ENCODE data around the gene NEK7.

NEK7 gene

DNA sequence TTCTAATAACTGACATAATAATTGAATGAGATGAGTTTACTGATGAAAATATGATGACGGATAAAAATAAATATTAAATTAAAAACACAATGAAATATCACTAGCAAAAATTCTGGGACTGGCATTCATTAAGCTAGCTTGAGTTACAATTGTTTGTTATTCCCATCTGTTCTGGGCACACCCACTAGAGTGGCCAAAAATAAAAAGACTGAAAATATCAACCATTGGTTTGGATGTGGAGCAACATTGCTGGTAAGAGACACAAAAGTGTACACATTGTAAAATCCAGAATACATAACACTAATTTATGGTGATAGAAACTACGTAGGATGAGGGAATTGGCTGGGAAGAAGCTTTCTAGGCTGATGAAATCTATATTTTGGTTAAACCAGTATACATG is 9.6 kb upstream of the NEK7 start:
- DNase-seq: no peak

DNA sequence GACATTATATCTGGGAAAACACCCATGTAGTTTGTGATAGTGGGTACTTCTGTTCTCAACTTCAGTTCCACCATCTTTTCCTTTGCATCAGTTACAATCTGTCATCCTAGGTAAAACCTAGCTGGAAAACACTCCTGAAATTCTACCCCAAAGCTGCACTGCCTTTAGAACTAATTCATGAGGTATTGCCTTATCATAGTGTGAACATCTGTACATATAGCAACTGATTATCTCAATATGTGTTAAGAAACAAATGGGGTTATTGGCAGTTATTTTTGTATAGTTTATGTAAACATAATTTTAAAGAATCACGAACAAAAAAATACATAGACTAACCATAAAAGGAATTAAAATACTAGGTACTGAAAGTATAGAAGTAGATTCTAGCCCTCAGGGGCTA is 6.4 kb upstream of the NEK7 start:
- no peak for DNase-seq

DNA sequence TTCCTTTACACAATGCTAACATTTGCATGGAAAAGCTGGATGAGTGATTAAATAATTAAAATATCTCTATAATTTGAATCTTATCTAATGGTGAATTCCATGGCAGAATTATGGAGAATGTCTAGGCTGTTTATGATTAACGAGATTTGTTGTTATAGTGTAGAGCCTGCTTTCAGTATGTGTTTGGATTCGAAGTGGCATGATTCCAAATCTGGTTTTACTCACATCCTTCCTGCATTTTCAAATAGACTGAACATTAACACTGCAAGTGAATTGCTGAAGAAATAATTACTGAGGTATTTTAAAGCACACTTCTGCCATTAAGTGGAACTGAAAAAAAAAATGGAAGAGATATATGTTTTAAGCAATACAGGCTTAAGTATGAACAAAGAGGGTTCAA is 5.1 kb upstream of the NEK7 start:
- peak; percentile 66 for DNase-seq

DNA sequence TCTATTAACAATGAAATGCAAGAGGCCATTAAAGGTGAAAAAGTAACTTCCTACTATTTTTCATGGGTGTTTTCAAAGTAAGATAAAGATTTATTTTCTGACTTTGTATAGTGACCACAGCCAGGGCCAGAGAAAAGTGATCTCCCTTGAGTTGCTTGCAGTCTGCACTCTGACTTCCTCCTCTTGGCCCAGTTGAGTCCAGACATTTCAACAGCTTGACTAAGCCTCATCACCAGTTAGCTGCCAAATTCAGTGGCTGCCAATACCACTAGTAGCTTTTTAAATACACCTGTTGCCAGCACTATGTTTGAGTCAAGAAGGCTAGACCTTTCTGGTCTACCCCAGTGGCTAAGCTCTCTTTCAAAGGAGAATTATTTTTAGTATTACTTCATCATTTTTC is 3.7 kb upstream of the NEK7 start:
- DNase-seq: peak; percentile 87

DNA sequence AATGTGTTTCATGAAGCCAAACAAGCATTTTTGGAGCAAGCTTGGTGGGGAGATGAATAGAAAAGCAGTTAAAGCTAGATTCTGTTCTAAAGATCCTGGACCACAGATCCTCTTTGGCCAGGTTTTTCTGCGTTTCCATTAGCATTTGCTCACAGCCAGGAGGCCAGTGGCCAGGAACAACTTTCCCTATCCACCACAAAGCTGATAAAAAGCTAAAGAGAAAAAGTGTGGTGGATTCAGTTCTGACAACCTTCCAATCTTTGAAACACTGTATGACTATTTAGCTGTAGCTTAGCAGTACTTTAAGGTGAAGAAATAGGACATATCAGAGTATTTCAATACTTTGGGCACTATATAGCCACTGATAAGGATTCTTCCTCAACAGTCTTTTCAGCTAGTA is 3.0 kb upstream of the NEK7 start:
- no peak for DNase-seq

DNA sequence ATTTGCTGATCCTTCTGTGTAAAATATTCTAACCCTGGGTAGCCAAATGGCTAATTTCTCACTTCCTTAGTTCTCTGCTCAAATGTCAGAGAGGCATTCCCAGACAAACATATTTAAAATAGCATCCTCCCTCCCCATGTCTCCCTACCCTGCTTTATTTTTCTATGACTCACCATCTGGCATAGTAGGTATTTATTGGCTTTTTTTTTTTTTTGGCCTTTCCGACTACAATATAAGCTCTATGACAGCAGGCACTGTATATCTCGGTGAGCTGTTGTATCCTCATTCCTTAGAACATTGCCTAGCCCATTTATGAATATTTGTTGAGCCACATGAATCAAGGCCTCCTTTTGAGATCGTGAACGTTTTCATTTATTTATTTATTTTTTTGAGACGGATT is 1.5 kb upstream of the NEK7 start:
- no peak for DNase-seq

DNA sequence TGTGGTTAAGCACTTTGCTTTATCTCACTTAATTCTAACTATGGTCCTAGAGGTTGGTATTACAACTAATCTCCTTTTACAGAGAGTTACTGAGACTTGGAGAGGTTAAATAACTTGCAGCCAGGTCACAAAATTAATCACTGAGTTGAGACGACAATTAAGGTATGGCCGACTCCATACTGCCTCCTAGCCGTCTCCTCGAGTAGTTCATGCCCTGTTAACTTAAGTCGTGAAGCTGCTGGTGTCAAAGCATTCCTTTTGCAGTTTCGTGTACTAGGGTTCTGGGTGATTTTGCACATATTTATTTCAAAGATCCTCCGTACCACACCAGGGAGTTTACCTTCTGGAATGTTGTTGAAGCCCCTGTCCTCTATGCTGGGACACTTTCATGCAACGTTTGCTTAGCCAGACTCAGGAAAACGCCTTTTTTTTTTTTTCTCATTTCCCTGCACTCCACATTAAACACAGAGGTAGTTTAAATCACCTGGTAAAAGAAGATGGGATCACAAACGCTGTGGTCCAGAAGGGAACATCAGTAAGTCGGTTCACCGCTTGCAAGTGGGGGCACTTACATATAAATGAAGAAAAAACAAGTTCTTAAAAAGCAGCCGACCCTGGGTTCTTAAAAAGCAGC is 570 bp upstream of the NEK7 start:
- DNase-seq: peak; percentile 40

DNA sequence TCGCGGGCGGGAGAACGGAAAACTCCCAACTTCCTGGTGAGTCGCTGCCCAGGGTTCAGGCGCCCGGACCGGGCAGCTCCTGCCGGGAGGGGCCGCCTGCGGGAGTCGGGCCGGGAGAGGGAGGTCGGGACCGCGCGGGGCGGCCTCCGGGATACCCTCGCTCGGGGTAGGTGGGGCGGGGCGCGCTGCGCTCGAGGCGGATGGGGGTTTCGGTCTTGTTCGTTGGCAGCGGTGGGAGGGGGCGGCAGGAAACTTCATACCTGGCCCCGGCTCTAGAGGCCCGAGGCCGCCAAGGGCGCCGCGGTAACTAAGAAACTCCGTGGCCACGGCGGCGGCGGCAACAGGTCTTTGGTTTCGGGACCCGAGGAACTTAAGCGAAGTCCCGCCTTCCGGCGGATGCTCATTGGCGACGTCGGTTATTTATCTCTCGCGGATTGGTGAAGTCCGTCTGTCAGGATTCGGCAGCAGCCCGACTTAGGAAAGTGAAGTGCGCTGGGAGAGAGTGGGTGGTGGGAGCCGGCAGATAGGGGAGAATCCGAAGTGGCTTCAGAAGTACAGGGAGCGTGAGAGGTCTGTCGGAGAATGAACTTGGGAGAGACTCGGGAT is 546 bp downstream of the NEK7 start:
- peak; percentile 91 for DNase-seq

DNA sequence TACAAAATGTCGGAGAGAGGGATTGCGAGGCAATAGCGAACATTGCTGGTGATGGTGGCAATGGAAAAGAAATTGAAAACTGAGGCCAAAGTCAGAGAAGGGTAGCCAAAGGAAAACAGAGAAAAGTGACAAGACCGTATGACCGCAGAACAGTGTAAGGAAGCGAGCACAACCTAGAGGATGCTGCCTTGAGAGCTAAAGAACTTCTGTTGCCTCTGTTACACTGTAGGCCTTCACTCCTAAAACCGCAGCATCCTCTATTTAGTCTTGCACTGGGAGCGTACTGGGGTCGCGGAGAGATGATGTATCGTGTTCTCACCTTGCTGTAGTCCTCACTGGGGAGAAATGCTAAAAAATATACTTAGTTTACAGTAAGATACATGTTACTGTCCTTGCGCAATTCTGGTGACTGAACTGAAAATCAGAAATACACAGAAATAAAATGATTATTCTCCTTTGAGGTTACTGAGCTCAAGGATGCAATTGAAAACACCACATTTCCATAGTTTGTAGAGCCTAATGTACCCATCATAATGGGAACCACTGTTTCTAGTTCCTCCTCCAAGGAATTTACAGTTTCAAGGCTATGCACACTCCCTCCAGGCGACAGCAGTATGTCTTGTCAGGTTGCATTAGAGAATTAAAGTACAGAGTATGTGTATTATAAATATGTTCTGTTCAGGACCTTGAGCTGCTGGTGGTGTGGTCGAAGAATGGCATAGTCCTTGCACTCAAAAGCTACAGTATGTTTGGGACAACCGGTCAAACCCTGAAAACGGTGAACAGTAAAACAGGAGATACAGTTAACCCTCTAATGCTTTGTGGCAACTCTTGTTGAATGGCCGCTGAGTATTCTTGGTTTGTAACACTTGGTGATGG is 1.3 kb downstream of the NEK7 start:
- DNase-seq: no peak

DNA sequence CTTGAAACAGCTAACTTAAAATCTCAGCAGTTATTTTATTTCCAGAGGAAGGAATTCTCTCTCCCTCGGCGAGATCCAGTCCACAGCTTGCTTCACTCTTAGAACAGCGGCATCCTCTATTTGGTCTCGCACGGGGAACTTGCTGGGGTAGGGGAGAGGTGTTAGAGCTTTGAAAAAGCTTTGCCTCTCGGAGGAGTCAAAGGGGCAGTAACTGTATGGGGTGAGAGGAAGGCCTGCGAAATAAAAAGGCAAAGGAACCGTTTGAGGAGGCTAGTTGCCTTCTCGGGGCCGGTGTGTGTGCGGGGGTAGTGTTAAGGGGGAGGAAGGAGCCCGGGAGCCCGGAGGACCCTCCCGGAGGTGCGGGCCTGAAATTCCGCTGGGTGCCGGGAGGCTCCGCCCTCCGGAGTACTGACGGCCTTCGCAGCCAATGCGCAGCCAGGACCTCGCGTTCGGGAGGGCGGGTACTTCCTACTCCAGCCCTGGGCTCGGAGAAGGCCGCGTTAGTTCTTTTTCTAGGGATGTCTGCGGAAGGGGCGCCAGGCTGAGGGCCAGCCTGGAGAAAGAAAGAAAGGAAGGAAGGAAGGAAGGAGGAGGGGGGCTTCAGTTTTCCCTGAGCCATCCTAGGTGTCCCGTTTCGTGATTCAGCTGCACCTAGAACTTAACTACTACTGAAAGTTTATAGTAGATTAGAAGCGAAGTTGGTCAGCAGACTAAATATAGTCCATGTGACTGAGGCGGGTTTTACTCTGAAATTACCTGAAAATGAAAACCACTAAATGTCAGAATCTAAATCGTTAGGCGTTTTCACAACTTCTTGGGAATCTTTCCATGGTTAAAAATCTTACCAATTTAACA is 2.2 kb downstream of the NEK7 start:
- DNase-seq: peak; percentile 93

DNA sequence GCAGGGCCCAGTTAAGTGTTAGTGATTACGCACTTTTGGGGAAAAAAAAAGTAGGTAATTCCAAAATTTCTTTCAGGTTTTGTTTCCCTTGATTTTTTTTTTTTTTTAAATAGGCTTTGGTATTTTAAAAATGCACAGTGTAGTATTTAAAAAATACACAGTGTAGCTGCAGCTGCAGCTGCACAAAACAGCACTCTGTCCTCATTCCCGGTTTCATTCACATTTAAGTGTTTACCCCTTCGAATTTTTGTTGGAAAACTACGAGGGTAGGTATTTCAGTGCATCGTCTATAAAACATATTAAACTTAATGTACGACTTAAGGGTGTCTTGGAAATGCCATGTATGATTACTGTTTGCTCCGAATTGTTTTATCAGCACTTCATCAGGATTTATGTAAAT is 3.4 kb downstream of the NEK7 start:
- DNase-seq: no peak

DNA sequence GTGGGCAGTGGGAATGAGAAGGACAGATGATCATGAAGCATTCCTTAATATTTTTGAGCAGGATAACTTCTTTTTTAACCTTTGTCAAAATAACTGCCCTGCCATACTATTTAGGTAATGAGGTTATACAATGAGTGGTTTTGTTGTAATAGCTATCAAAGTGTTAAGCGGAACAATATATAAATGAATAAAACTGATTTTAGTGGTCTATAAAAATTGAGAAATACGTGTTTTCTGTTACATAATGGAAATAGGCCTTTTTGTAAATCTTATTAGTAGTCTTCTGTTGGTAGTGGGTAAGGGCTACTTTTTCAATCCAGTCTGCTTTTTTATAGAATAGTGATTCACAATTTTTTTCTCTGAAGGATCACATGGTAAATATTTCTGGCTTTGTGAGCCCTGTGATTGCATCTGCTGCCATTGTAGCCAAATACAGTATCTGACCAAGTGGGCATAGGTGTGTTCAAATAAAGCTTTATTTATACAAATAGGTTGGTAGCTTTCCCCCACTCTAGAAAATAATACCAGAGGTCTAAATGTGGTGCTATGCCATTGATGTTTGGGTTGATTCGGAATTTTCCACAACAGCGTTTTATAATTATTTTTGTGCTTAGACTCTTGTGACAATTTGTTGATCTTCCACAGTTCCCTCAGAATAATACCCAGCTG is 4.3 kb downstream of the NEK7 start:
- no peak for DNase-seq

DNA sequence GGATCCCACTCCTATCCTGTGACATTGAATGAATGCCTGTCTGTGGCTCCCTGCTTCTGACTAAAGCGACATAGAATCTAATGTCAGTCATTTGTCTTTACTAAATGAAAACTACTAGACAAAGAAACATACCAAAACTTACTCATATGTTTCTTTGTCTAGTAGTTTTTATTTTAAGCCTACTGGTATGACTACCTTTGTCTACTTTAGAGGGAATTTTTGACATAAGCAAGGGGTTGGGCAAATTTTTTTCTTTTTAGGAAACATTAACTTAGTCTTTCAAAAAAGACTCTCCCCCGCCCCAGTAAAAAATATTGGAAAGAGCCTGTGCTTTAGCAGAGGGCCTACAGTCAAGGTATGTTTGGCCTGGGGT is 4.9 kb downstream of the NEK7 start:
- no peak for DNase-seq

DNA sequence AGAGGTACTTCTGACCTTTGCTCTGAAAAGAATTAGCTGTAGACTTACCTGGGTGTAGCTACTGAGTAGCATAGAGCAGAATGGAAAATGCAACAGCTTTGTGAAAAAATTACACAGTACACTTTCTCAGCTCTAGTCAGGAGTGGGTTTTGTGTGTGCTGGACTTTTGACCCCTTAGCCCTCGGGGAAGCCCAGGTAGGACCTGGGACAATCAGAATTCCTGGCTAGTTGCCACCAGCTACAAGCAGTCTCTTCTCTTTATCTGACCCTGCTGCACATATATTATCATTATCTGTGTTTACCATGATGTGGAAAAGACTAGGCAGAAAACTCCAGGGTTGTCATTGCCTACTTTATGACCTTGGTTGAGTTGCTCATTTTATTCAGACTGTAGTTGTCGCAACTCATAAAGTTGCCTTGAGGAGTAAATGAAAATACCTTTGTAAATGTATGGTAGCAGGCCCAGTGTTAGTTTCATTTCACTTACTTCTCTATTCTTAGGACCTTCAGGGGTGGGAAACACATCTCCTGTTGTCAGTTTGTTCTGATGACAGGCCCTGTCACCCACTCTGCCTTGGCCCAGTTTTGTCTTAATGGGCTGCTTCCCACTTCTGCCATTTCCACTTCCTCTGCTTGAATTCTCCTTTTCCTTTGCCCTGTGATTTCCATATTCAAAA is 5.4 kb downstream of the NEK7 start:
- no peak for DNase-seq

DNA sequence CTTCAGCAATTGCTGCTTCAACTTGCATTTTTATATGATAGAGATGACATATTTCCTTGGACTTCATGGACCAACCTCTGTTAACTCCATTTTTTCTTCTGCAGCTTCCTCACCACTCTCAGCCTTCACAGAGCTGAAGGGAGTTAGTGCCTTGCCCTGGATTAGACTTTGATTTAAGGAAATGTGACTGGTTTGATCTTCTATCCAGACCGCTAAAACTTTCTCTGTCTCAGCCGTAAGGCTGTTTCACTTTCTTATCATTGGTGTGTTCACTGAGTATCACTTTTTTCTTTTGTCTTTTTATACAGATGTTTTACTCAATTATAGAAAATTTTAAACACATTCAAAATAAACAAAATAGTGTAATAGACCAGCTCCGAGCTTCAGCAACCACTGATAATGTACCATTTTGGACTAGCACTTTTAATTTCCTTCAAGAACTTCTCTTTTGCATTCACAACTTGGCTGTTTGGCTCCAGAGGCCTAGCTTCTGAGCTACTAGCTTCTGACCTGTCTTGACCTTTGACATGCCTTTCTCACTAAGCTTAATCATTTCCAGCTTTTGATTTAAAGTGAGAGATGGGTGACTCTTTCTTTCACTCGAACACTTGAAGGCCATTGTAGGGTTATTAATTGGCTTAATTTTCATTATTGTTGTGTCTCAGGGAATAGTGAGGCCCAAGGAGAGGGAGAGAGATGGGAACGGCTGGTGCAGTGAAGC is 9.3 kb downstream of the NEK7 start:
- no peak for DNase-seq

DNA sequence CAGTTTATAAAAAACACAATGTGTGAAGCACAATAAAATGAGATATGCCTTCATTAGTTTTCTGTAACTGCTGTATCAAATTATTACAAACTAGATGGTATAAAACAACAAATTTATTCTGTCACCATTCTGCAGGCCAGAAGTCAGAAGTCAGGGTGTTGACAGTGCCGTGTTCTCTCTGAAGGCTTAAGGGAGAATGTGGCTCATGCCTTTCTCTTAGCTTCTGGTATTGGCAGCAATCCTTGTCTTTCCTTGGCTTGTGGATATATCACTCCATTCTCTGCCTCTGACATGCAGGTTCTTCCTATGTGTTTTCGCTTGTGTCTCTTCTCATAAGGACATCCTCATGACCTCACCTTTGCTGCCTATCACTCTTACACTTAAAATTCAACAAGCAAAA is 10.1 kb downstream of the NEK7 start:
- DNase-seq: no peak

DNA sequence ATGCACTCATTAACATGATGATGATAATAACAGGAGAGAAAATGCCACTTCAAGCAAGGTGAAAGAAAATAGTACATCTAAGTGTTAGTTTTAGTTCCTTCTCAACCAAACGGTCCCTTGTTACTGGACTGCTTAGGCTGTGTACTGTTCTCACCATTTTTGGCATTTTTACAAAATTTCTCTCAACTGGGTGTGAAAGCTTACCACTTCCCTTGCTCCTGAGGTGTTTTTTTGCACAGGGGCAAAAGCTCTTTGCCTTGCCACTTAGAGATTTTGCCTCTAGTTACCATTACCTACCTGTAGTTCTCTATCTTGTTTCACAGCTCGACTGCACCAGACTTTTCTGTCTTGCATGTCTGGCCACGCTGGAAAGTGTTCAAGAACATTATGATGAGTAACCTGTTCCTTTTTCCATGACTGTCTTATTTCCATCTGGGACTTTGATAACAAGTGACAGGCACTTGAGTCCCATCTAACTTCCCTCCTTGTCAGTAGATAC is 10.7 kb downstream of the NEK7 start:
- DNase-seq: no peak

DNA sequence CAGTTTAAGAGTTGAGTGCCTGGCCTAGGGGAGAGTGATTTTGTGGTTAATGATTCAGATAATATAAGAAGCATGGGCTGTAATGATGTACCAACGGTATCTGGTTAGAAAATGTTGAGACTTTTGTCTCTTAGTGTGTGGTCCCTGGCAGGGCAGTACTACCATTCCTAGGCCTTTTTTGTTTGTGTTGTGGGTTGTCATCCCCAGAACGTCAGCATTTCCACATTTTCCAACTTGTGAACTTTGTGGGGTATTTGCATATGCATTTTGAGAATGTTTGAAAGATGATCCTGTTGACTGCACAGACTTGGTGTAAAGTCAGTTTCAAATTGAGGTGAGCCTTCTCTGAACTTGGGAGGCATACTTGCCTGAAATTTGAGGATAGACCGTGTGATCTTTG is 11.4 kb downstream of the NEK7 start:
- DNase-seq: no peak

DNA sequence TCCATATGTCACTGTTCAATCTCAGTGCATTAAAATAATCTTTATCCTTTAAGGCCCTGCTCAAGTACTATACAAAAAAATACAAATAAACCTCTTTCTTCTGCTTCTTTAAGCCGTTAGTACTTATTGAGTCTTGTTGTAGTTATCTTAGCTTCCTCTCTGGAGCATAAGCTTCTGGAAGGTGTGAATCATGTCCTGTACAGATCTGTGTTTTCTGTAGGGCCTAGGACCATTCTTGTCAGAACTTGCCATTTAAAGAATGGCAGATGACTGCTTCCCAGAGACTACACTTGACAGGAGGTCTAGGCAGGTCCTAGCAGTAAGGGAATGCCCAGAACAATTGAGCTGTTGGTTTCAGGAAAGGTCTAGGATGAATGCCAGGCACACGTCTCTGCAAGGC is 12.9 kb downstream of the NEK7 start:
- no peak for DNase-seq

DNA sequence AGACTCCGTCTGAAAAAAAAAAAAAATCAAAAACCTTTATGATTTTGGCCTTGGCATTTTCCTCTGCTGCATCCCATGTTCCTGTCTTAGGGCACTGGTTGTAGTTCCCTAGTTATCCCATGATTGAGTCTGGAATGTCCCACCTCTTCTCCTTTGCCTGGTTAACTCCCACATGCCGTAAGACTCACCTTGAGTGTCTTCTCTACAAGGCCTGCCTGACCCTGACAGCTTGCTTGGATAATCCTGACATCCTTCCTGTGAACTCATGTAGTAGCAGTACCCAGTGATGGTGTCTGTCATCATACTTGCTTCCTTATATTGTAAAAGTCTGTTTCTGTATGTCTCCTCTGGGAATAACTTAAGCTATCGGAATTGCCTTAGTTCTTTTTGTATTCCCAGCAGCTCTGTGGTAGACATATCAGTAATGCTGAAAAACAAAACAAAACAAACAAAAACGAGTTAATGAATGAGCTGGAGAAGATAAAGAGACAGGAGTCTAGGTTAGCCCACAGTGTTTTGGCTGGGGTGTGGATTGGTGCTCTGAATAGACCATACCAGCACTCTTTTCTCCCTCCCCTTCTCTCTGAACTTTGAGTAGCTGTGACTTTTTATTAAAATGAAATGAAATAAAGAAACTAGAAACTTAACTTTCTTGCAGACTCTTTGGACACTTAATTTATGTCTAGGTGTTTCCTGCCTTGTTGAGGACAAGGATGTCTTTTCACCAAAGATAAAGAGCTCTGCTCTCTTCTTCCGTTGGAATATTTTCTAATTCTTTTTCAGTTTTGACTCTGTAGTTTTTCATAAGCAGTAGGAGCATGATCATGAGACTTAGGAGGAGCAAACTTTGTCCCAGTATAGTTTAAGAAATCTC is 15.1 kb downstream of the NEK7 start:
- DNase-seq: no peak
